H1 (cell line): ENCODE data around the gene TMC4.

Experiments
- CTCF ChIP-seq, 3 experiments: IDR thresholded peaks; 1 replicate in 2 of 3; 2 replicates in 1 of 3; pipeline versions ENCODE4 v1.5.1 to v1.6.1; 2011; ENCODE audit warnings: low read length in 3 of 3, mild to moderate bottlenecking in 3 of 3, inconsistent platforms in 2 of 3, low read depth in 1 of 3, moderate library complexity in 1 of 3; ENCODE audit not compliant: insufficient read depth in 1 of 3; ENCODE audit errors: control extremely low read depth in 1 of 3
- POLR2A ChIP-seq, 2 experiments: IDR thresholded peaks; 1 replicate in 1 of 2; 2 replicates in 1 of 2; pipeline ENCODE4 v1.6.1; 2011; ENCODE audit warnings: low read depth in 2 of 2, low read length in 2 of 2, mild to moderate bottlenecking in 2 of 2; ENCODE audit errors: control extremely low read depth in 1 of 2
- RAD21 ChIP-seq, 2 experiments: IDR thresholded peaks in 1 of 2; conservative IDR thresholded peaks in 1 of 2; 2 replicates each; pipeline ENCODE4 v1.6.1; 2011; ENCODE audit warnings: low read depth in 2 of 2, low read length in 2 of 2, improper control_type of control experiment in 1 of 2, inconsistent platforms in 1 of 2, mild to moderate bottlenecking in 1 of 2, moderate library complexity in 1 of 2

GRCh38 chr19:54173951-54174834 is 1.2 kb upstream of the TMC4 start:
- TF ChIP-seq CTCF (IDR thresholded peaks at IDR 0.05; ENCODE audit: control extremely low read depth in 1 of 3, insufficient read depth in 1 of 3, low read depth in 1 of 3, low read length in 3 of 3), result no peak
- peak in 1 of 2 experiments; percentile 47; a peak in 1 of 3 replicates for TF ChIP-seq POLR2A (IDR thresholded peaks at IDR 0.05; ENCODE audit: control extremely low read depth in 1 of 2, low read depth in 2 of 2, low read length in 2 of 2)
- TF ChIP-seq RAD21 (IDR thresholded peaks at IDR 0.05 in 1 of 2, conservative IDR thresholded peaks at IDR 0.05 in 1 of 2; ENCODE audit: low read depth in 2 of 2, low read length in 2 of 2), result no peak
